BJ (cell line): ENCODE results near the gene MCRIP2. TPM values are rescaled to one million over a fixed set of nuclear protein-coding genes. Genes with fewer than 3 reads are reported as not detected.

Experiments used
- CTCF ChIA-PET: fragments of 350-600 bp; formaldehyde crosslinking; extraction: SDS; loops from one replicate; lab custom pipeline; 2021; ENCODE audit warnings: antibody characterized with exemption, inconsistent platforms; lab: Yijun Ruan, JAX
- POLR2A ChIA-PET: fragments of 300-600 bp; sonication (Branson Sonifier 250); formaldehyde crosslinking; extraction: SDS; loops from one replicate; lab custom pipeline; 2021; ENCODE audit warnings: antibody characterized with exemption; lab: Charles Lee
- DNase-seq: peaks from one replicate; pipeline ENCODE4 v3.0.0-alpha.2; 2011; ENCODE audit warnings: low read depth
- H3K27me3 ChIP-seq: 2 replicates; pipeline ENCODE4 v1.6.0; 2011; ENCODE audit warnings: low read length; ENCODE audit not compliant: control insufficient read depth, insufficient read depth
- H3K36me3 ChIP-seq: 2 replicates; pipeline ENCODE4 v1.5.1; 2011; ENCODE audit warnings: low read length; ENCODE audit not compliant: control insufficient read depth, insufficient read depth
- H3K4me3 ChIP-seq: 2 replicates; pipeline ENCODE4 v1.5.1; 2011; ENCODE audit warnings: low read depth, mild to moderate bottlenecking, control low read depth, low read length
- CTCF ChIP-seq: IDR thresholded peaks from 2 replicates; pipeline ENCODE4 v1.5.1; 2011; ENCODE audit warnings: low read depth, mild to moderate bottlenecking, control low read depth, inconsistent platforms, low read length, moderate library complexity; ENCODE audit not compliant: insufficient read depth
- polyA plus RNA-seq: library from polyadenylated mRNA; depleted of rRNA; stranded (reverse); fragments of >200 nt; gene quantifications from 2 replicates; pipeline ENCODE4 v1.2.3, GENCODE V29; 2011

MCRIP2 gene
- polyA plus RNA-seq, 1 experiment, result 16.5 TPM

DNA sequence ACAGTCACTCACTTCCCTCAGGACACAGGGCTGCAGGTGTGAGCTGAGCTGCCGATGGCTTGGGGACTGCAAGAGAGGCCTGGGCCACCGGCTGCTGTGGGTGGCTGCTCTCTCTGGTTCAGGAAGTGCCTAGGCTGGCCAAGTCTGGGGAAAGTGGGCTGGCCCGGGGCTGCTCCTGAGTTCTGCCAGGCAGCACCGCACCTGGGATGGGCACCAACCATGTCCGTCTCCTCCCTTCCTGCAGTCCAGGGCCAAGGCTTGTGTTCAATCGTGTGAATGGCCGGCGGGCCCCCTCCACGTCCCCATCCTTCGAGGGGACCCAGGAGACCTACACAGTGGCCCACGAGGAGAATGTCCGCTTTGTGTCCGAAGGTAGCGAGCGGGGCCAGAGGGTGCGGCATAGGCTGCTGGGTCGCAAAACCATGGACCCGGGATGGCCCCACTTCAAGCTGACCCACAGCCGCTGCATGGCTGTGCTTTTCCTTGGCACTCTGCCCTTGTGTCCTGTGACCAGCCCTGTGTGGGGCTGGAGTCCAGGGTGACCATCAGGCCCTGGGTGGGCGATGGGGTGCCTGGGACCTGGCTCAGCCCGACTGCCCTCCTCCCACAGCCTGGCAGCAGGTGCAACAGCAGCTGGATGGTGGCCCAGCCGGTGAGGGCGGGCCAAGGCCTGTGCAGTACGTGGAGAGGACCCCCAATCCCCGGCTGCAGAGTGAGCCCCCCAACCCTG is 5.7 kb downstream of the MCRIP2 start:
- CTCF ChIA-PET, result interaction anchor here (0.6 to 1.5 kb wide), 2 partner anchors 14 kb away, joined by 4 to 6 read pairs; no protein-coding TSS in a partner anchor
- no peak for TF ChIP-seq CTCF
- H3K4me3 ChIP-seq, result no peak overlapping the region
- H3K36me3 ChIP-seq, result peaks cover 3% of the 10 kb centered on the region
- no peaks in the 10 kb centered on the region for H3K27me3 ChIP-seq
- POLR2A ChIA-PET, result no interaction called here
- no peak for DNase-seq

DNA sequence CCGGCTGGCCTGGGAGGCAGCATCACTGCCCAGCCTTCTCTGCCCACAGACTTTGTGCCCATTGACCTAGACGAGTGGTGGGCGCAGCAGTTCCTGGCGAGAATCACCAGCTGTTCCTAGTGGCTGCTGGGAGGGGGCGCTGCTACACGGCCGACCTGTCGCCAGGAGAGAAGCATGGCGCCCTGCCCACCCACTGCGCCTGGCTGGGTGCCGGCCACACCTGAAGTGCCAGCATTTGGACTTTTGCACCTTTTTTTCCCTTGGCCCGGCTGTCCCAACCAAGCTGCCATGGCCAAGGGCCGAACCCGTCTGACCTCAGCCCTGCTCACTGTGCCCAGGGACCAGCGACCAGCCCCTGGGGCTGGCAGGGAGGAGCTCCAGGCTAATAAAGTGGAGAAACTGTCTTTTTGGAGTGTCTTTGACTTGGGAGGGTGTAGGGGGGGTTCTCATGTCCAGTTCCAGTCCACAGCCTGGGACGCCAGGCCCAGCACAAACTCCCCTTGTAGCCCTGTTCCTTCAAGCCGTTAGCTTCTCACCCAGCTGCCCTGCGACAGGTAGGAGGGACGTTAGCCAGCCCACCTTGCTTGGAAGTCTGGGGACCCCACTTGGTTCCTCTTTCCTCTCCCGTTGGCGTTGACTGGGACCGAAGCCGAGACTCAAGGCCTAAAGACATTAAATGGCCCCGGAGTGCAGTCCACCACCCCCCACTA is 6.6 kb downstream of the MCRIP2 start:
- POLR2A ChIA-PET, result no interaction called here
- CTCF ChIA-PET, result interaction anchor here (0.6 to 1.5 kb wide), 3 partner anchors 13 to 17 kb away, joined by 3 to 6 read pairs (median 4); no protein-coding TSS in a partner anchor
- peak overlapping the region; percentile 68 for H3K4me3 ChIP-seq
- TF ChIP-seq CTCF, result peak; percentile 52
- DNase-seq, result no peak
- peaks cover 5% of the 10 kb centered on the region for H3K36me3 ChIP-seq
- H3K27me3 ChIP-seq, result no peaks in the 10 kb centered on the region

GRCh38 chr16:648781-649589 is 7.4 kb downstream of the MCRIP2 start, which contains the start of gene WDR90:
Gene WDR90, plus strand, starts transcription at chr16:649365. Its CDS starts 52 bp downstream, at chr16:649417.
- Histone ChIP-seq H3K4me3 (peak within 1 kb of the TSS; percentile 68), H3K27me3 (no peaks in the 10 kb centered on the region), H3K36me3 (peaks cover 5% of the 10 kb centered on the region)
- ChIA-PET POLR2A (no interaction called here), CTCF (interaction anchor here (1.0 to 1.6 kb wide), 3 partner anchors 12 to 16 kb away, joined by 3 to 6 read pairs (median 4); no protein-coding TSS in a partner anchor)
- peak; percentile 37 for DNase-seq
- no peak for TF ChIP-seq CTCF

- DNase-seq, result no peak
- H3K27me3 ChIP-seq, result no peaks in the 10 kb centered on the region
- peaks cover 5% of the 10 kb centered on the region for H3K36me3 ChIP-seq
- POLR2A ChIA-PET, result no interaction called here
- CTCF ChIA-PET, result interaction anchor here (1.6 kb wide), 1 partner anchor 11 kb away, joined by 4 read pairs; no protein-coding TSS in a partner anchor
- no peak for TF ChIP-seq CTCF
- peak overlapping the region; percentile 68 for H3K4me3 ChIP-seq
Observed at GRCh38 chr16:649631-650030, 8.0 kb downstream of the MCRIP2 start.
